Stomach (tissue), 4 donors: ENCODE results near the gene FEM1C.

Source experiments
- EP300 ChIP-seq: sonication (generic); formaldehyde crosslinking; IDR thresholded peaks from one replicate; pipeline ENCODE4 v1.6.1; 2017; ENCODE audit warnings: antibody characterized with exemption
- POLR2A ChIP-seq, 4 donors: fragments of 450-650 bp; IDR thresholded peaks; one replicate each; pipeline ENCODE4 v1.6.1; 2016; ENCODE audit warnings: antibody characterized with exemption in 4 of 4, control low read depth in 2 of 4, mild to moderate bottlenecking in 1 of 4, moderate library complexity in 1 of 4
- POLR2AphosphoS5 ChIP-seq, 3 donors: sonication (generic); formaldehyde crosslinking; IDR thresholded peaks; one replicate each; pipeline ENCODE4 v1.6.1; 2016; ENCODE audit warnings: antibody characterized with exemption in 3 of 3
- TF ChIP-seq, protein P1 (sequence below), 7 experiments: fragments of 450-650 bp in 4 of 7; fragments of 200-600 bp in 3 of 7; sonication (generic) in 3 of 7; IDR thresholded peaks; one replicate each; pipeline ENCODE4 v1.5.1; 2016 to 2019; ENCODE audit warnings: antibody characterized with exemption in 7 of 7, control low read depth in 2 of 7, mild to moderate bottlenecking in 1 of 7

DNA sequence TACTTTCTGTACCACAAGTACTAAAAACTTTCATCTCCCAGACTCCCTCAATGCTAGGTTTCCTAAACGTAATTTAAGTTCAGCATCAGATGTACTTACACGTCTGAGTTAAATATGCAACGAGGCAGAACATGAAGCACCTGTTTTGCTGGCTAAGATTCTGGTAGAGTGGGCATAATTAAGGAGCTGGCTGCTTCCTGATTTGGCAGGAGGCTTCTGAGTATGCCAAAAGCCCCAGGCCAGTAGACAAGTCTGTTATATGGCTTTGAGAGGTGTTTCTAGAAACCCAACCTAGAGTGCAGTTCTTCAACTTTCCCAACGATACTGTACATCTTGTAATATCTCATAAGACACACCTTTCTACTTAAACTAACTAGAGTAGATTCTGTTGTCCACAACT lies 44.1 kb upstream of the FEM1C start:
- TF ChIP-seq, protein P1, sequence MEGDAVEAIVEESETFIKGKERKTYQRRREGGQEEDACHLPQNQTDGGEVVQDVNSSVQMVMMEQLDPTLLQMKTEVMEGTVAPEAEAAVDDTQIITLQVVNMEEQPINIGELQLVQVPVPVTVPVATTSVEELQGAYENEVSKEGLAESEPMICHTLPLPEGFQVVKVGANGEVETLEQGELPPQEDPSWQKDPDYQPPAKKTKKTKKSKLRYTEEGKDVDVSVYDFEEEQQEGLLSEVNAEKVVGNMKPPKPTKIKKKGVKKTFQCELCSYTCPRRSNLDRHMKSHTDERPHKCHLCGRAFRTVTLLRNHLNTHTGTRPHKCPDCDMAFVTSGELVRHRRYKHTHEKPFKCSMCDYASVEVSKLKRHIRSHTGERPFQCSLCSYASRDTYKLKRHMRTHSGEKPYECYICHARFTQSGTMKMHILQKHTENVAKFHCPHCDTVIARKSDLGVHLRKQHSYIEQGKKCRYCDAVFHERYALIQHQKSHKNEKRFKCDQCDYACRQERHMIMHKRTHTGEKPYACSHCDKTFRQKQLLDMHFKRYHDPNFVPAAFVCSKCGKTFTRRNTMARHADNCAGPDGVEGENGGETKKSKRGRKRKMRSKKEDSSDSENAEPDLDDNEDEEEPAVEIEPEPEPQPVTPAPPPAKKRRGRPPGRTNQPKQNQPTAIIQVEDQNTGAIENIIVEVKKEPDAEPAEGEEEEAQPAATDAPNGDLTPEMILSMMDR (IDR thresholded peaks at IDR 0.05), result no peak
- TF ChIP-seq POLR2A (IDR thresholded peaks at IDR 0.05) (no peak), EP300 (no peak), POLR2AphosphoS5 (IDR thresholded peaks at IDR 0.05) (no peak)
